Measurements from ENCODE around the gene NAV2. TPM values are rescaled to one million over a fixed set of nuclear protein-coding genes. Genes with fewer than 3 reads are reported as not detected.

NAV2 gene
- total and polyA plus RNA-seq, 11 donors = 7.6 to 46.5 (median 20.2) TPM

DNA sequence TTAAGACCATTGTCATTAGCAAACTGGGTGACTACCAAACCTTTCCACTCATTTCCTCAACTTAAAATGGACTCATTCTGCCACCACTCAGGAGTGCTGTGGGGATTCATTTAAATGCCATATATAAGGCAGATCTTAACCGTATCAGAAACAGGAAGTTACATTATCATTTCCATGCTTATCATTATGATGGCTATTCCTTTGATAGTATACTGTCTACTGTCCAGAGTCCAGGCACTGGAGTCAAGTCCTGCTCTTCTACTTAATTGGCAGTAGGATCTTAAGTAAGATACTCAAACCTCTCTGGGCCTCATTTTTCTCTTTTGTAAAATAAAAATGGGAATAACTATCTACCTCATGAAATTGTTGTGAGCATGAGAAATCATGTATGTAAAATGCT, 8.4 kb upstream of the NAV2 start:
- no peaks in the 10 kb centered on the region for H3K36me3 ChIP-seq
- TF ChIP-seq CTCF (IDR thresholded peaks at IDR 0.05) = no peak
- TF ChIP-seq POLR2A (IDR thresholded peaks at IDR 0.05) = no peak
- H3K27ac ChIP-seq = peak overlapping the region in 1 of 12 donors; percentile 66
- no peak for ATAC-seq
- H3K9me3 ChIP-seq = no peaks in the 10 kb centered on the region
- H3K27me3 ChIP-seq = no peaks in the 10 kb centered on the region
- peaks cover 0 to 21% (median 8%) of the 10 kb centered on the region in 12 donors for H3K4me1 ChIP-seq
- WGBS, 4 donors = 53 to 63% (median 61%) methylated on average over 1 of the region's 1 CpG
- DNase-seq = no peak
- H3K4me3 ChIP-seq = no peak overlapping the region
- intact Hi-C loops (cut with DNase I) = no loop called here

DNA sequence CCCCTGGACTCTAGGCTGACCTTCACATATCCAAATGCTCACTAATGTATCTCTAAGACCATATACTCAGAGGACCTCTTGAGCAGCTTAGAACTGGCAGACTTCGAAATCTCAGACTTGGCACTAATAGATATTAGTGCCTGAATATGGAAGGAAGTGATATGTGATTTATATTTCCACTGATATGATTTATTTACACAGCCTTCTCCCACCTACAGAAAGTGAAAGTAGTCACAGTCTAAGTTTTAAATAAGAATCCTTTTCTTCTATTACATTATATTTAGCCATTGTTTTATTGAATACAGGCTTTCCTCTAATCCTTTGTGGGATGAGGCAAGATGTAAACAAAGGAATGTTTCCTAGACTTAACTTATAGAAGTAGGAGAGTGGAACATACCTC, 6.7 kb upstream of the NAV2 start:
- TF ChIP-seq CTCF (IDR thresholded peaks at IDR 0.05) = no peak
- no peak for TF ChIP-seq POLR2A (IDR thresholded peaks at IDR 0.05)
- Histone ChIP-seq H3K4me3 (no peak overlapping the region), H3K9me3 (no peaks in the 10 kb centered on the region), H3K36me3 (no peaks in the 10 kb centered on the region), H3K27ac (peak overlapping the region in 3 of 12 donors; percentile 5 to 65 (median 28)), H3K4me1 (peaks cover 0 to 22% (median 9%) of the 10 kb centered on the region in 12 donors), H3K27me3 (no peaks in the 10 kb centered on the region)
- intact Hi-C loops (cut with DNase I) = no loop called here
- 52 to 86% (median 58%) methylated on average over 1 of the region's 1 CpG for WGBS, 4 donors
- DNase-seq (no peak), ATAC-seq (no peak)

GRCh38 chr11:19711911-19712280, 741 bp upstream of the NAV2 start:
- DNase-seq (no peak), ATAC-seq (peak; percentile 0 to 8 (median 5))
- intact Hi-C loops (cut with DNase I) = loop anchor here in 6 of 10 donors (2.0 to 10.0 kb wide), 6 partner anchors 31 to 137 kb away; no protein-coding TSS in a partner anchor
- Histone ChIP-seq H3K4me3 (peak overlapping the region; percentile 4 to 89 (median 72)), H3K27ac (peak overlapping the region; percentile 75 to 98 (median 94)), H3K27me3 (peaks cover 0 to 30% (median 0%) of the 10 kb centered on the region in 9 donors), H3K4me1 (peaks cover 0 to 45% (median 36%) of the 10 kb centered on the region in 12 donors), H3K36me3 (no peaks in the 10 kb centered on the region), H3K9me3 (no peaks in the 10 kb centered on the region)
- WGBS, 4 donors = 4 to 8% (median 5%) methylated on average over 16 of the region's 16 CpGs
- TF ChIP-seq POLR2A (IDR thresholded peaks at IDR 0.05) = no peak
- TF ChIP-seq CTCF (IDR thresholded peaks at IDR 0.05) = no peak

DNA sequence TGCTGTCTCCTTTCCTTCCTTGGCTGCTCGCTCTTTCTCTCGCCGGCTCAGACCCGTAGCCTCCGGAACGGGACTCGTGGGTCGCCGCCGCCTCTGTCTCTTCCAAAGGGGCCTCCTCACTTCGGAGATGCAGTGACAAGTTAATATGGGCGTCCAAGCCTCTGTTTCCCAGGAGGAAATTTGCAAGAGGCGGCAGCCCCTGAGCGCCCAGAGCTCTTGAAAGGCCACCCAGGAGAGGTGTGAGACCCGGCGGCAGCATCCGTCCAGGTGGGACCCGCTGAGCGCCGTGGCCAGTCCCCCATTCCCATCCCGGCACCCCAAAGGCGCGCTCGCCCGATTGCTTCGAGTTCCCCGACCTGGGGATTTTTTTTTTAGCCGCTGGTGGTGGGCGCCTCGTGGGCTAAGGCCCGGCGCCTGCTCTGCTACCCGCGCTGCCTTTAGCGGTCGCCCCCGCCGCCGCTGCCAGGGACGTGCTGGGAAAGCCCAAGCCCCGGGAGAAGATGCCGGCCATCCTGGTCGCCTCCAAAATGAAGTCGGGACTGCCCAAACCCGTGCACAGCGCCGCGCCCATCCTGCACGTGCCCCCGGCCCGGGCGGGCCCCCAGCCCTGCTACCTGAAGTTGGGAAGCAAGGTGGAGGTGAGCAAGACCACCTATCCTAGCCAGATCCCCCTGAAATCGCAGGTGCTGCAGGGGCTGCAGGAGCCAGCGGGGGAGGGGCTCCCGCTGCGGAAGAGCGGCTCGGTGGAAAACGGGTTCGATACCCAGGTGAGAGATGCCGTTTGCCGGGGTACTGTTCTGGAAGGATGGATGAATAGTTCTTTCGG, 772 bp downstream of the NAV2 start:
- 0 to 1% (median 1%) methylated on average over 29 to 63 of the region's 63 CpGs for WGBS, 4 donors
- ATAC-seq (no peak), DNase-seq (peak in 3 of 5 donors; percentile 30 to 62 (median 42))
- Histone ChIP-seq H3K9me3 (no peaks in the 10 kb centered on the region), H3K27ac (peak overlapping the region in 11 of 12 donors; percentile 84 to 98 (median 95)), H3K27me3 (peaks cover 0 to 30% (median 0%) of the 10 kb centered on the region in 9 donors), H3K4me1 (peaks cover 0 to 59% (median 39%) of the 10 kb centered on the region in 12 donors), H3K36me3 (no peaks in the 10 kb centered on the region), H3K4me3 (peak overlapping the region; percentile 52 to 89 (median 72))
- intact Hi-C loops (cut with DNase I) = loop anchor here in 7 of 10 donors (1.0 to 10.0 kb wide), 10 partner anchors 29 to 149 kb away; no protein-coding TSS in a partner anchor
- TF ChIP-seq POLR2A (IDR thresholded peaks at IDR 0.05) (no peak), CTCF (IDR thresholded peaks at IDR 0.05) (no peak)
